ENCODE results near the gene FCMR. TPM values are rescaled to one million over a fixed set of nuclear protein-coding genes. Genes with fewer than 3 reads are reported as not detected.
"Not testable (repeated sequence)": the region's sequence is repeated elsewhere in the genome, so short reads cannot be mapped to it uniquely, and the experiment has no call there.

The FCMR gene
- total RNA-seq, 1 donor from 2014 or later: not detected

GRCh38 chr1:206924592-206925105 is 2.9 kb upstream of the FCMR start:
- DNase-seq (ENCODE audit: low read depth): no peak

- not testable (repeated sequence) for DNase-seq (ENCODE audit: low read depth)
Measured at GRCh38 chr1:206923961-206924557, 2.3 kb upstream of the FCMR start.

- DNase-seq (ENCODE audit: low read depth): peak; percentile 46
Measured at GRCh38 chr1:206923009-206923960, 1.5 kb upstream of the FCMR start.

GRCh38 chr1:206922524-206922923 is 783 bp upstream of the FCMR start:
- DNase-seq (ENCODE audit: low read depth): no peak

GRCh38 chr1:206918076-206918475 is 3.7 kb downstream of the FCMR start:
- no peak for DNase-seq (ENCODE audit: low read depth)

GRCh38 chr1:206916000-206916709 is 5.6 kb downstream of the FCMR start:
- DNase-seq (ENCODE audit: low read depth): no peak

- no peak for DNase-seq (ENCODE audit: low read depth)
Measured at GRCh38 chr1:206915030-206915735, 6.6 kb downstream of the FCMR start.

GRCh38 chr1:206913766-206914537 is 7.8 kb downstream of the FCMR start:
- no peak for DNase-seq (ENCODE audit: low read depth)

- peak; percentile 86 for DNase-seq (ENCODE audit: low read depth)
Measured at GRCh38 chr1:206912445-206913095, 9.2 kb downstream of the FCMR start.

- peak; percentile 66 for DNase-seq (ENCODE audit: low read depth)
Measured at GRCh38 chr1:206911064-206911663, 10.6 kb downstream of the FCMR start.

- no peak for DNase-seq (ENCODE audit: low read depth)
Measured at GRCh38 chr1:206909883-206910318, 11.8 kb downstream of the FCMR start.

- no peak for DNase-seq (ENCODE audit: low read depth)
Measured at GRCh38 chr1:206909161-206909882, 12.4 kb downstream of the FCMR start.

- no peak for DNase-seq (ENCODE audit: low read depth)
Measured at GRCh38 chr1:206908038-206908437, 13.7 kb downstream of the FCMR start.

GRCh38 chr1:206907304-206907991 is 14.3 kb downstream of the FCMR start:
- no peak for DNase-seq (ENCODE audit: low read depth)

GRCh38 chr1:206905295-206906164 is 16.2 kb downstream of the FCMR start:
- DNase-seq (ENCODE audit: low read depth): peak; percentile 31

GRCh38 chr1:206904423-206905142 is 17.2 kb downstream of the FCMR start:
- DNase-seq (ENCODE audit: low read depth): peak; percentile 25

Data from myocyte (in vitro differentiated cells).